ENCODE results near the gene PITPNC1. TPM values are rescaled to one million over a fixed set of nuclear protein-coding genes. Genes with fewer than 3 reads are reported as not detected.
A peak's percentile ranks its signal among the peaks of the same experiment; 100 is the strongest.

Gene PITPNC1
- total and polyA plus RNA-seq, 2 of the 13 experiments (the other 11 are each of a cell fraction or from before 2014, with no cell fraction given), result 4.1 to 5.7 TPM

GRCh38 chr17:67605256-67605912, 228.3 kb downstream of the PITPNC1 start:
- 53% methylated on average over 17 of the region's 17 CpGs for WGBS (ENCODE audit: low lambda C conversion rate)
- ChIA-PET POLR2A (no interaction called here), CTCF (ENCODE audit: low intra/inter-chr PET ratio, low total read pairs) (no interaction called here)
- TF ChIP-seq ZNF589 (CRISPR knock-in tag; conservative IDR thresholded peaks at IDR 0.05) (no peak), ZBTB33 (CRISPR knock-in tag; IDR thresholded peaks at IDR 0.05) (peak; percentile 67; the same call in 1 of the 2 replicates), NFRKB (IDR thresholded peaks at IDR 0.05) (no peak), ZNF3 (CRISPR knock-in tag; IDR thresholded peaks at IDR 0.05) (no peak), FOXC1 (CRISPR knock-in tag; IDR thresholded peaks at IDR 0.05; ENCODE audit: borderline replicate concordance) (no peak), MNT (IDR thresholded peaks at IDR 0.05) (no peak), REST (IDR thresholded peaks at IDR 0.05; ENCODE audit: borderline replicate concordance in 1 of 2, low read depth in 1 of 2, low read length in 2 of 2) (peak; percentile 8 to 58; a peak in 3 of 4 replicates), GRHL1 (CRISPR knock-in tag; conservative IDR thresholded peaks at IDR 0.05) (no peak), THAP11 (CRISPR knock-in tag; IDR thresholded peaks at IDR 0.05) (no peak), SOX13 (IDR thresholded peaks at IDR 0.05) (no peak), SOX13 (CRISPR knock-in tag; conservative IDR thresholded peaks at IDR 0.05 in 1 of 2, IDR thresholded peaks at IDR 0.05 in 1 of 2) (no peak), TFAP4 (IDR thresholded peaks at IDR 0.05; ENCODE audit: borderline replicate concordance, low read depth) (peak; percentile 35; the same call in 1 of the 2 replicates)
- Histone ChIP-seq H3K79me2 (ENCODE audit: insufficient read depth, low read length) (no peaks in the 10 kb centered on the region), H2AFZ (ENCODE audit: low read length) (no peak overlapping the region), H3K4me2 (ENCODE audit: low read depth, low read length) (no peak overlapping the region), H3K9ac (ENCODE audit: insufficient read depth, low read depth, low read length) (no peak overlapping the region), H3K27me3 (ENCODE audit: control insufficient read depth in 1 of 2, insufficient read depth in 2 of 2, low read length in 2 of 2) (no peaks in the 10 kb centered on the region), H3K9me3 (ENCODE audit: low read length) (no peaks in the 10 kb centered on the region), H4K20me1 (ENCODE audit: insufficient read depth, low read length) (no peaks in the 10 kb centered on the region), H3K36me3 (replicated peaks in 1 of 2; ENCODE audit: control insufficient read depth in 1 of 2, insufficient read depth in 2 of 2, low read length in 2 of 2) (no peaks in the 10 kb centered on the region), H3K4me1 (ENCODE audit: insufficient read depth, low read length) (peaks cover 11% of the 10 kb centered on the region), H3K4me3 (replicated peaks in 1 of 3; ENCODE audit: insufficient read depth in 1 of 3, low read depth in 2 of 3, low read length in 3 of 3) (no peak overlapping the region), H3K27ac (ENCODE audit: extremely low read length, insufficient read depth, low read length) (no peak overlapping the region)
- peak; percentile 32 for FAIRE-seq
- intact Hi-C loops (cut with micrococcal nuclease; ENCODE audit: unreplicated experiment) (no loop called here), in situ Hi-C loops (cut with HindIII; ENCODE audit: extremely low pct_ligation_motif_present, low pct_unique_long_range_greater_than_20kb) (loop anchor here (10.0 kb wide), 1 partner anchor 231 kb away; the partner anchor contains the start of gene PITPNC1)
- no peak for ATAC-seq
- no peak for DNase-seq (ENCODE audit: low spot score)
- BruUV-seq (replicated peaks), result no TSS peak
